ENCODE measurements around the gene DNMBP.
"Not testable (repeated sequence)": the region's sequence is repeated elsewhere in the genome, so short reads cannot be mapped to it uniquely, and the experiment has no call there.

DNMBP gene

GRCh38 chr10:100020142-100020885, 10.6 kb upstream of the DNMBP start:
- TF ChIP-seq CTCF (IDR thresholded peaks at IDR 0.05; ENCODE audit: control insufficient read depth, insufficient read depth, low read depth, low read length, missing control alignments): no peak
- no peak for DNase-seq (ENCODE audit: low read depth)
- no peak overlapping the region for H3K4me3 ChIP-seq (ENCODE audit: control insufficient read depth, low read depth, low read length)

GRCh38 chr10:100019787-100020141, 10.0 kb upstream of the DNMBP start:
- no peak overlapping the region for H3K4me3 ChIP-seq (ENCODE audit: control insufficient read depth, low read depth, low read length)
- DNase-seq (ENCODE audit: low read depth): no peak
- peak; percentile 20 for TF ChIP-seq CTCF (IDR thresholded peaks at IDR 0.05; ENCODE audit: control insufficient read depth, insufficient read depth, low read depth, low read length, missing control alignments)

- no peak for TF ChIP-seq CTCF (IDR thresholded peaks at IDR 0.05; ENCODE audit: control insufficient read depth, insufficient read depth, low read depth, low read length, missing control alignments)
- no peak for DNase-seq (ENCODE audit: low read depth)
- no peak overlapping the region for H3K4me3 ChIP-seq (ENCODE audit: control insufficient read depth, low read depth, low read length)
Measured at GRCh38 chr10:100014071-100014762, 4.5 kb upstream of the DNMBP start.

- no peak overlapping the region for H3K4me3 ChIP-seq (ENCODE audit: control insufficient read depth, low read depth, low read length)
- no peak for TF ChIP-seq CTCF (IDR thresholded peaks at IDR 0.05; ENCODE audit: control insufficient read depth, insufficient read depth, low read depth, low read length, missing control alignments)
- DNase-seq (ENCODE audit: low read depth): no peak
Measured at GRCh38 chr10:100013621-100014020, 3.9 kb upstream of the DNMBP start.

GRCh38 chr10:100011906-100012305, 2.2 kb upstream of the DNMBP start:
- DNase-seq (ENCODE audit: low read depth); H3K4me3 ChIP-seq (ENCODE audit: control insufficient read depth, low read depth, low read length): not testable (repeated sequence)

- DNase-seq (ENCODE audit: low read depth): no peak
- peak overlapping the region; percentile 95 for H3K4me3 ChIP-seq (ENCODE audit: control insufficient read depth, low read depth, low read length)
- peak; percentile 55 for TF ChIP-seq CTCF (IDR thresholded peaks at IDR 0.05; ENCODE audit: control insufficient read depth, insufficient read depth, low read depth, low read length, missing control alignments)
Measured at GRCh38 chr10:100009283-100009792, 409 bp downstream of the DNMBP start.

GRCh38 chr10:100008708-100009282, 952 bp downstream of the DNMBP start:
- no peak for DNase-seq (ENCODE audit: low read depth)

More at GRCh38 chr10:100008708-100009282, 952 bp downstream of the DNMBP start:
- TF ChIP-seq CTCF (IDR thresholded peaks at IDR 0.05; ENCODE audit: control insufficient read depth, insufficient read depth, low read depth, low read length, missing control alignments): no peak
- peak overlapping the region; percentile 95 for H3K4me3 ChIP-seq (ENCODE audit: control insufficient read depth, low read depth, low read length)
